Epithelial cell of proximal tubule (primary cell): Measurements from ENCODE around the gene AOPEP. TPM values are rescaled to one million over a fixed set of nuclear protein-coding genes. Genes with fewer than 3 reads are reported as not detected.

ENCODE experiments used
- DNase-seq: peaks from one replicate; pipeline ENCODE4 v3.0.0-alpha.2; 2011; ENCODE audit warnings: low read depth
- H3K4me3 ChIP-seq: 2 replicates; pipeline ENCODE4 v1.5.1; 2011; ENCODE audit warnings: low read depth, mild to moderate bottlenecking, low read length
- CTCF ChIP-seq: conservative IDR thresholded peaks from 2 replicates; pipeline ENCODE4 v1.5.1; 2012; ENCODE audit warnings: low read depth, mild to moderate bottlenecking, low read length
- total RNA-seq: library from RNA; depleted of rRNA; stranded (reverse); fragments of >200 nt; gene quantifications from 2 replicates; pipeline ENCODE4 v1.2.3, GENCODE V29; 2015

AOPEP gene
- total RNA-seq, 1 donor from 2014 or later: 27.0 TPM

GRCh38 chr9:94944626-94945025 lies 218.1 kb downstream of the AOPEP start:
- no peak for DNase-seq
- no peak for TF ChIP-seq CTCF
- no peak overlapping the region for H3K4me3 ChIP-seq

- DNase-seq: no peak
- no peak for TF ChIP-seq CTCF
- no peak overlapping the region for H3K4me3 ChIP-seq
These were observed 219.0 kb downstream of the AOPEP start for GRCh38 chr9:94945197-94946144.

DNA sequence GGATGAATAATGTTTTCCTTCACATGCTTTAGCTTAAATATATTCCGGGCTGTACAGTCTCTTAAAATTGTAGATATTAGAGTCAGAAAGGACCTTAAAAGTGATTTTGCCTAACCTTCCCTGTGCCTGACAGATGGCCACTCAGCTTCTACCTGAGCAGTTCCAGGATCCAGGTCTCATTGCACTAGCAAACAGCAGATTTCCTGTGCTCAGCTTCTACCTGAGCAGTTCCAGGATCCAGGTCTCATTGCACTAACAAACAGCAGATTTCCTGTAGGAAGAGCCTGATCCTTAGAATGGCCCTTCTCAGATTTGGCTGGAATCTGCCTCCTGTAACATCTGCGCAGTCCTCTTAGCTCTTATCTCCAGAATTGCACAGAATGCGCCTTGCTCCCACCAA lies 219.8 kb downstream of the AOPEP start:
- no peak for DNase-seq
- no peak for TF ChIP-seq CTCF
- no peak overlapping the region for H3K4me3 ChIP-seq

GRCh38 chr9:94948567-94949235 lies 222.2 kb downstream of the AOPEP start:
- no peak for TF ChIP-seq CTCF
- no peak for DNase-seq
- no peak overlapping the region for H3K4me3 ChIP-seq

GRCh38 chr9:94949370-94949769 lies 222.9 kb downstream of the AOPEP start:
- H3K4me3 ChIP-seq: no peak overlapping the region
- TF ChIP-seq CTCF: no peak
- no peak for DNase-seq

DNA sequence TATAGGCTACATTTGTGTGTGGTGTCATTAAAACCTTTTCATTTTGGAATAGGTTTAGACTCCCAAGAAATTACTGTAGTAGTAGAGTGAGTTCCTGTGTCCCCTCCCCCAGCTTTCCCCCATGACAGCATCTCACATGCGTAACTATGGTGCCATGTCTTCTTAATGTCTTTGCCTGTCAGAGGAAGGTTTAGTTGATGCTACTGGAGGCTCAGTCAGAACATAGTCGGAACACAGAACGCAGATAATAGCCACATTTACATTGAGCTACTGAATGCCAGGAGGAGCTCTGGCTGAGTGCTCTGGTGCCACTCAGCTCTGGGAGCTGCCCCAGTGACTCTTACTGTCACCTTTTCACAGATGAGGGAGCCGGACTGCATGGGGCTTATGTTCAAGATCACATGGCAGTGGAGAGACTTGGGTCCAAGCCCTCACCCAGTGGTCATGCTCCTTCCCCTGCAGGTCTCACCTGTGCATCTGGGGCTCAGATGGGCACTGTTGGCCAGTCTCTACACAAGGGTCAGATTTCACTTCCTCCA lies 223.6 kb downstream of the AOPEP start:
- TF ChIP-seq CTCF: no peak
- no peak overlapping the region for H3K4me3 ChIP-seq
- DNase-seq: no peak
